ENCODE results near the gene TXNRD3. TPM values are rescaled to one million over a fixed set of nuclear protein-coding genes. Genes with fewer than 3 reads are reported as not detected.

The TXNRD3 gene
- total RNA-seq, 1 experiment from 2014 or later: 6.9 TPM

DNA sequence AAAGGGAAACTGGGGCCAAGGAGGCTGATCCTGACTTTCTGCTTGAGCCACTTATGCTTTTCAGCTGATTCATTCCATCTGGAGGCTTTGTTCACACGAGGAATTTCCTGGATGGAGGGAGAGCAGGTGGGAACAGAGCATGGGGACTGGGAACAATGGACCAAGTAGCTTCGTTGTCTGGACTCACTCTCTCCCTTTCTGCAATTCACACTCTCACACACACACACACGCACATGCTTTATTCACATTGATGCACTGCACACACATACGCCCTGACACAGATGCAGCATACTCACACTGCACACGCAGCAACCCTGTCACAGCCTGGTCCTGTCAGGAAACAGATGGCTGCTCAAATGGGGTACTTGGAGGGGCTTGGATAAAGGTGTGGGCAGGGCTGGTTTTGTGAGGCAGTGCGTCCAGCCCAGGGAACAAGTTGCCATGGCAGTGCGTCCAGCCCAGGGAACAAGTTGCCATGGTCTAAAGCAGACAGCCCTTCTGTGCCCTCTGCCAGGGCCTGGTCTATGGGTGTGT is 29.4 kb upstream of the TXNRD3 start:
- ChIA-PET CTCF (interaction anchor here (0.6 to 1.9 kb wide), 11 partner anchors 16 to 912 kb away, joined by 3 to 16 read pairs (median 4); no protein-coding TSS in a partner anchor), POLR2A (no interaction called here)
- Mint-ChIP-seq H3K4me3 (no peak overlapping the region), H3K36me3 (no peaks in the 10 kb centered on the region), H3K4me1 (peaks cover 26% of the 10 kb centered on the region), H3K9me3 (no peaks in the 10 kb centered on the region), H3K27me3 (ENCODE audit: low read depth) (peaks cover 13% of the 10 kb centered on the region), H3K27ac (no peak overlapping the region)
- TF ChIP-seq, protein P1, sequence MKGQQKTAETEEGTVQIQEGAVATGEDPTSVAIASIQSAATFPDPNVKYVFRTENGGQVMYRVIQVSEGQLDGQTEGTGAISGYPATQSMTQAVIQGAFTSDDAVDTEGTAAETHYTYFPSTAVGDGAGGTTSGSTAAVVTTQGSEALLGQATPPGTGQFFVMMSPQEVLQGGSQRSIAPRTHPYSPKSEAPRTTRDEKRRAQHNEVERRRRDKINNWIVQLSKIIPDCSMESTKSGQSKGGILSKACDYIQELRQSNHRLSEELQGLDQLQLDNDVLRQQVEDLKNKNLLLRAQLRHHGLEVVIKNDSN (CRISPR knock-in tag; IDR thresholded peaks at IDR 0.05): no peak
- DNase-seq (ENCODE audit: low spot score) (no peak), ATAC-seq (no peak)

DNA sequence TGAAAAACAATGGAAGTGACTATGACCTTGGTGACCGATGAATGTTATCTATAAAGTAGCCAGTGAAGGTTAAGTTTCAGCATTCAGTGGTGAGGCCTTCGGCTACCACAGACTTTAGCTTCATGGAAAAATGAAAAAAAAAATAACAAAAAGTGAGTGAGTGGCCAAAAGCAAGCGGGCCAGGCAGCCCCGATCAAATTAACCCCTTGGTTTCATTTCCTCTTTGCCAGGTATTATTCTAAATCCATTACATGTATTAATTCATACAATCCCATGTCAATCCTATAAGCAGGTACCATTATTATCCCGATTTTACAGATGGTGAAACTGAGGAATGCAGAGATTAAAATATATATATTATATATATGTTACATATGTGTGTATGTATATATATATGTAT is 28.1 kb upstream of the TXNRD3 start:
- ATAC-seq: no peak

More for the DNA sequence above, 28.1 kb upstream of the TXNRD3 start:
- TF ChIP-seq, protein P2, sequence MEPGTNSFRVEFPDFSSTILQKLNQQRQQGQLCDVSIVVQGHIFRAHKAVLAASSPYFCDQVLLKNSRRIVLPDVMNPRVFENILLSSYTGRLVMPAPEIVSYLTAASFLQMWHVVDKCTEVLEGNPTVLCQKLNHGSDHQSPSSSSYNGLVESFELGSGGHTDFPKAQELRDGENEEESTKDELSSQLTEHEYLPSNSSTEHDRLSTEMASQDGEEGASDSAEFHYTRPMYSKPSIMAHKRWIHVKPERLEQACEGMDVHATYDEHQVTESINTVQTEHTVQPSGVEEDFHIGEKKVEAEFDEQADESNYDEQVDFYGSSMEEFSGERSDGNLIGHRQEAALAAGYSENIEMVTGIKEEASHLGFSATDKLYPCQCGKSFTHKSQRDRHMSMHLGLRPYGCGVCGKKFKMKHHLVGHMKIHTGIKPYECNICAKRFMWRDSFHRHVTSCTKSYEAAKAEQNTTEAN (CRISPR knock-in tag; IDR thresholded peaks at IDR 0.05): no peak
- TF ChIP-seq FOXJ3 (CRISPR knock-in tag; IDR thresholded peaks at IDR 0.05; ENCODE audit: borderline replicate concordance): no peak
- TF ChIP-seq, protein P3, sequence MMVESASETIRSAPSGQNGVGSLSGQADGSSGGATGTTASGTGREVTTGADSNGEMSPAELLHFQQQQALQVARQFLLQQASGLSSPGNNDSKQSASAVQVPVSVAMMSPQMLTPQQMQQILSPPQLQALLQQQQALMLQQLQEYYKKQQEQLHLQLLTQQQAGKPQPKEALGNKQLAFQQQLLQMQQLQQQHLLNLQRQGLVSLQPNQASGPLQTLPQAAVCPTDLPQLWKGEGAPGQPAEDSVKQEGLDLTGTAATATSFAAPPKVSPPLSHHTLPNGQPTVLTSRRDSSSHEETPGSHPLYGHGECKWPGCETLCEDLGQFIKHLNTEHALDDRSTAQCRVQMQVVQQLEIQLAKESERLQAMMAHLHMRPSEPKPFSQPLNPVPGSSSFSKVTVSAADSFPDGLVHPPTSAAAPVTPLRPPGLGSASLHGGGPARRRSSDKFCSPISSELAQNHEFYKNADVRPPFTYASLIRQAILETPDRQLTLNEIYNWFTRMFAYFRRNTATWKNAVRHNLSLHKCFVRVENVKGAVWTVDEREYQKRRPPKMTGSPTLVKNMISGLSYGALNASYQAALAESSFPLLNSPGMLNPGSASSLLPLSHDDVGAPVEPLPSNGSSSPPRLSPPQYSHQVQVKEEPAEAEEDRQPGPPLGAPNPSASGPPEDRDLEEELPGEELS (CRISPR knock-in tag; IDR thresholded peaks at IDR 0.05): no peak
- TF ChIP-seq ZNF396 (CRISPR knock-in tag; IDR thresholded peaks at IDR 0.05; ENCODE audit: borderline replicate concordance): no peak
- TF ChIP-seq, protein P4, sequence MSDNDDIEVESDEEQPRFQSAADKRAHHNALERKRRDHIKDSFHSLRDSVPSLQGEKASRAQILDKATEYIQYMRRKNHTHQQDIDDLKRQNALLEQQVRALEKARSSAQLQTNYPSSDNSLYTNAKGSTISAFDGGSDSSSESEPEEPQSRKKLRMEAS (CRISPR knock-in tag; IDR thresholded peaks at IDR 0.05): no peak
- no peak for TF ChIP-seq SMAD4 (CRISPR knock-in tag; IDR thresholded peaks at IDR 0.05)
- TF ChIP-seq, protein P5, sequence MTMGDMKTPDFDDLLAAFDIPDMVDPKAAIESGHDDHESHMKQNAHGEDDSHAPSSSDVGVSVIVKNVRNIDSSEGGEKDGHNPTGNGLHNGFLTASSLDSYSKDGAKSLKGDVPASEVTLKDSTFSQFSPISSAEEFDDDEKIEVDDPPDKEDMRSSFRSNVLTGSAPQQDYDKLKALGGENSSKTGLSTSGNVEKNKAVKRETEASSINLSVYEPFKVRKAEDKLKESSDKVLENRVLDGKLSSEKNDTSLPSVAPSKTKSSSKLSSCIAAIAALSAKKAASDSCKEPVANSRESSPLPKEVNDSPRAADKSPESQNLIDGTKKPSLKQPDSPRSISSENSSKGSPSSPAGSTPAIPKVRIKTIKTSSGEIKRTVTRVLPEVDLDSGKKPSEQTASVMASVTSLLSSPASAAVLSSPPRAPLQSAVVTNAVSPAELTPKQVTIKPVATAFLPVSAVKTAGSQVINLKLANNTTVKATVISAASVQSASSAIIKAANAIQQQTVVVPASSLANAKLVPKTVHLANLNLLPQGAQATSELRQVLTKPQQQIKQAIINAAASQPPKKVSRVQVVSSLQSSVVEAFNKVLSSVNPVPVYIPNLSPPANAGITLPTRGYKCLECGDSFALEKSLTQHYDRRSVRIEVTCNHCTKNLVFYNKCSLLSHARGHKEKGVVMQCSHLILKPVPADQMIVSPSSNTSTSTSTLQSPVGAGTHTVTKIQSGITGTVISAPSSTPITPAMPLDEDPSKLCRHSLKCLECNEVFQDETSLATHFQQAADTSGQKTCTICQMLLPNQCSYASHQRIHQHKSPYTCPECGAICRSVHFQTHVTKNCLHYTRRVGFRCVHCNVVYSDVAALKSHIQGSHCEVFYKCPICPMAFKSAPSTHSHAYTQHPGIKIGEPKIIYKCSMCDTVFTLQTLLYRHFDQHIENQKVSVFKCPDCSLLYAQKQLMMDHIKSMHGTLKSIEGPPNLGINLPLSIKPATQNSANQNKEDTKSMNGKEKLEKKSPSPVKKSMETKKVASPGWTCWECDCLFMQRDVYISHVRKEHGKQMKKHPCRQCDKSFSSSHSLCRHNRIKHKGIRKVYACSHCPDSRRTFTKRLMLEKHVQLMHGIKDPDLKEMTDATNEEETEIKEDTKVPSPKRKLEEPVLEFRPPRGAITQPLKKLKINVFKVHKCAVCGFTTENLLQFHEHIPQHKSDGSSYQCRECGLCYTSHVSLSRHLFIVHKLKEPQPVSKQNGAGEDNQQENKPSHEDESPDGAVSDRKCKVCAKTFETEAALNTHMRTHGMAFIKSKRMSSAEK (CRISPR knock-in tag; IDR thresholded peaks at IDR 0.05; ENCODE audit: borderline replicate concordance): no peak
- TF ChIP-seq, protein P6, sequence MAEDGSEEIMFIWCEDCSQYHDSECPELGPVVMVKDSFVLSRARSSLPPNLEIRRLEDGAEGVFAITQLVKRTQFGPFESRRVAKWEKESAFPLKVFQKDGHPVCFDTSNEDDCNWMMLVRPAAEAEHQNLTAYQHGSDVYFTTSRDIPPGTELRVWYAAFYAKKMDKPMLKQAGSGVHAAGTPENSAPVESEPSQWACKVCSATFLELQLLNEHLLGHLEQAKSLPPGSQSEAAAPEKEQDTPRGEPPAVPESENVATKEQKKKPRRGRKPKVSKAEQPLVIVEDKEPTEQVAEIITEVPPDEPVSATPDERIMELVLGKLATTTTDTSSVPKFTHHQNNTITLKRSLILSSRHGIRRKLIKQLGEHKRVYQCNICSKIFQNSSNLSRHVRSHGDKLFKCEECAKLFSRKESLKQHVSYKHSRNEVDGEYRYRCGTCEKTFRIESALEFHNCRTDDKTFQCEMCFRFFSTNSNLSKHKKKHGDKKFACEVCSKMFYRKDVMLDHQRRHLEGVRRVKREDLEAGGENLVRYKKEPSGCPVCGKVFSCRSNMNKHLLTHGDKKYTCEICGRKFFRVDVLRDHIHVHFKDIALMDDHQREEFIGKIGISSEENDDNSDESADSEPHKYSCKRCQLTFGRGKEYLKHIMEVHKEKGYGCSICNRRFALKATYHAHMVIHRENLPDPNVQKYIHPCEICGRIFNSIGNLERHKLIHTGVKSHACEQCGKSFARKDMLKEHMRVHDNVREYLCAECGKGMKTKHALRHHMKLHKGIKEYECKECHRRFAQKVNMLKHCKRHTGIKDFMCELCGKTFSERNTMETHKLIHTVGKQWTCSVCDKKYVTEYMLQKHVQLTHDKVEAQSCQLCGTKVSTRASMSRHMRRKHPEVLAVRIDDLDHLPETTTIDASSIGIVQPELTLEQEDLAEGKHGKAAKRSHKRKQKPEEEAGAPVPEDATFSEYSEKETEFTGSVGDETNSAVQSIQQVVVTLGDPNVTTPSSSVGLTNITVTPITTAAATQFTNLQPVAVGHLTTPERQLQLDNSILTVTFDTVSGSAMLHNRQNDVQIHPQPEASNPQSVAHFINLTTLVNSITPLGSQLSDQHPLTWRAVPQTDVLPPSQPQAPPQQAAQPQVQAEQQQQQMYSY (CRISPR knock-in tag; IDR thresholded peaks at IDR 0.05): no peak
- TF ChIP-seq, protein P7, sequence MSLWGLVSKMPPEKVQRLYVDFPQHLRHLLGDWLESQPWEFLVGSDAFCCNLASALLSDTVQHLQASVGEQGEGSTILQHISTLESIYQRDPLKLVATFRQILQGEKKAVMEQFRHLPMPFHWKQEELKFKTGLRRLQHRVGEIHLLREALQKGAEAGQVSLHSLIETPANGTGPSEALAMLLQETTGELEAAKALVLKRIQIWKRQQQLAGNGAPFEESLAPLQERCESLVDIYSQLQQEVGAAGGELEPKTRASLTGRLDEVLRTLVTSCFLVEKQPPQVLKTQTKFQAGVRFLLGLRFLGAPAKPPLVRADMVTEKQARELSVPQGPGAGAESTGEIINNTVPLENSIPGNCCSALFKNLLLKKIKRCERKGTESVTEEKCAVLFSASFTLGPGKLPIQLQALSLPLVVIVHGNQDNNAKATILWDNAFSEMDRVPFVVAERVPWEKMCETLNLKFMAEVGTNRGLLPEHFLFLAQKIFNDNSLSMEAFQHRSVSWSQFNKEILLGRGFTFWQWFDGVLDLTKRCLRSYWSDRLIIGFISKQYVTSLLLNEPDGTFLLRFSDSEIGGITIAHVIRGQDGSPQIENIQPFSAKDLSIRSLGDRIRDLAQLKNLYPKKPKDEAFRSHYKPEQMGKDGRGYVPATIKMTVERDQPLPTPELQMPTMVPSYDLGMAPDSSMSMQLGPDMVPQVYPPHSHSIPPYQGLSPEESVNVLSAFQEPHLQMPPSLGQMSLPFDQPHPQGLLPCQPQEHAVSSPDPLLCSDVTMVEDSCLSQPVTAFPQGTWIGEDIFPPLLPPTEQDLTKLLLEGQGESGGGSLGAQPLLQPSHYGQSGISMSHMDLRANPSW (CRISPR knock-in tag; conservative IDR thresholded peaks at IDR 0.05; ENCODE audit: low read depth): no peak
- ChIA-PET POLR2A (no interaction called here), CTCF (interaction anchor here (1.2 to 1.9 kb wide), 6 partner anchors 23 to 303 kb away, joined by 3 to 16 read pairs (median 4); no protein-coding TSS in a partner anchor)
- no peak overlapping the region for H3K4me3 Mint-ChIP-seq
- H3K4me1 Mint-ChIP-seq: peaks cover 29% of the 10 kb centered on the region
- H3K9me3 Mint-ChIP-seq: no peaks in the 10 kb centered on the region
- peaks cover 24% of the 10 kb centered on the region for H3K27me3 Mint-ChIP-seq (ENCODE audit: low read depth)
- H3K36me3 Mint-ChIP-seq: no peaks in the 10 kb centered on the region
- no peak for DNase-seq (ENCODE audit: low spot score)
- H3K27ac Mint-ChIP-seq: no peak overlapping the region

All from WTC11 (cell line).